ENCODE data around the gene OCRL.

OCRL gene
- total RNA-seq = 7.5 to 7.6 reads per million in 2 experiments

GRCh38 chrX:129540068-129540653, at the start of gene OCRL:
TSS of gene OCRL (plus strand) at chrX:129540259. CDS start at chrX:129540440, 181 bp downstream.
- peak; percentile 4 for DNase-seq (ENCODE audit: low read depth)

DNA sequence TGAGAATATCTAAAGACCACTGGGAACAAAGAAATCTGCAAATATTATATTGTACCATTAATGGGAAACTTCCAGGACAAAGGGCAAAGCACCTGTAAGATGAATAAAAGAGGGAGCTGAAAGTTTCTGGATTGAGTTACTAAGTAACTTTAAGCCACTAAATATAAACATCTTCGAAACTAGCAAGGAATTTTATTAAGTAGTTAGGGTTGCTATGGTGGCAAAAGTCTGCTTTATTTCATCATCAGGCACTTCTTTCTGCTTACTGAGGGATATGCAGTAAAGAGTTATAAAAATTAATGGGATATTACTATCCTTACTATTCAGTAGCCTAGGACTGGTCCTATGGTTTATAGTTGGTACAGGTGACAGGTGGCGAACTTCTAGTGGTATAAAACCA, 49.7 kb upstream of the OCRL start:
- DNase-seq (ENCODE audit: low read depth) = no peak

DNA sequence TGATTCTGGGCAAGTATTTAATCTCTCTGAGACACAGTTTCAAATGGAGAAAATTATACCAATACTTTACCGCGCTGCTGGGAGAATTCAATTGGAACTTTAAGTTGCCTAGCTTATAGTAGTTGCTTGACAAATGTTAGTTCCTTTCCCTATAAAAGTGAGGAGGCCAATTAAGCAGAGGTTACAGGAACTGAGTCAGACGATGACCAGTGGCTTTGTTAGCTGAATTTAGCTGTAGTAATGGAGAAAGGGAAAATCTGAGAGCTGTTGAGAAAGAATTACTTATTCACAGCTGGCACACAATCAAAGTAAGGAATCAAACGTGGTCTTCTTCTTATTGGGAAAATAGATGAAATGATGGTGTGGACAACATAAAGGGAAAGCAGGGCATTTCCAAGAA, 46.4 kb upstream of the OCRL start:
- no peak for DNase-seq (ENCODE audit: low read depth)

DNA sequence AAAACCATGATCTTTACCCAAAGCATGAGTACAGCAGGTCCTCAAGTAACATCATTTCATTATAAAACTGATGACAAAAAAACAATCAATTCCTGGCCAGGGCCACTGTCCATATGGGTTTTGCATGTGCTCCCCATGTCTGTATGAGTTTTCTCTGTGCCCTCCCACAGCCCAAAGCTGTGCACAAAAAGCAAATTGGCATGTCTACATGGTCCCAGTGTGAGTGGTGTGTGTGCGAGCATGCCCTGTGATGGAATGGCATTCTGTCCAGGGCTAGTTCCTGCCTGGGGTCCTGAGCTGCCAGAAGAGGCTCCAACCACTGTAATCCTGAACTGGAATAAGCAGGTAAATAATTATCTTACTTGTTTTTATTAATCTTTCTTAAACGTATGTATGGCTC, 45.2 kb upstream of the OCRL start:
- DNase-seq (ENCODE audit: low read depth) = no peak

DNA sequence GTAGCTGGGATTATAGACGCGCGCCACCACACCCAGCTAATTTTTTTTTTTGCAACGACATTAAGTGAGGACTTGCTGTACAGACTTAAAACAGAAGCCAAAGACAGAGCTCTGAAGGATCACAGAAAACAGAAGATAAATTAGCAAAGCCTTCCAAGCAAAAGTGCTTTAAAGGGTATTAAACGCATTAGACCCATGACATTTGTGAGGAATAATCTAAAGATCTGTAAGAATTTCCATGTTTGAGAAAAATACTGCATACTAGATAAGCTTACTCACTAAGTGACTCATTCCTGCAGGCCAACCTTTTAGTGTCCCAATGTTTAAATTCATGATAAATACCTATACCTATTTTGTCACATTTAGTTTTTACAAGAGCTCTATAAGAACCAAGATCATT, 44.2 kb upstream of the OCRL start:
- DNase-seq (ENCODE audit: low read depth) = no peak

GRCh38 chrX:129496625-129497024, 43.4 kb upstream of the OCRL start:
- DNase-seq (ENCODE audit: low read depth) = no peak

DNA sequence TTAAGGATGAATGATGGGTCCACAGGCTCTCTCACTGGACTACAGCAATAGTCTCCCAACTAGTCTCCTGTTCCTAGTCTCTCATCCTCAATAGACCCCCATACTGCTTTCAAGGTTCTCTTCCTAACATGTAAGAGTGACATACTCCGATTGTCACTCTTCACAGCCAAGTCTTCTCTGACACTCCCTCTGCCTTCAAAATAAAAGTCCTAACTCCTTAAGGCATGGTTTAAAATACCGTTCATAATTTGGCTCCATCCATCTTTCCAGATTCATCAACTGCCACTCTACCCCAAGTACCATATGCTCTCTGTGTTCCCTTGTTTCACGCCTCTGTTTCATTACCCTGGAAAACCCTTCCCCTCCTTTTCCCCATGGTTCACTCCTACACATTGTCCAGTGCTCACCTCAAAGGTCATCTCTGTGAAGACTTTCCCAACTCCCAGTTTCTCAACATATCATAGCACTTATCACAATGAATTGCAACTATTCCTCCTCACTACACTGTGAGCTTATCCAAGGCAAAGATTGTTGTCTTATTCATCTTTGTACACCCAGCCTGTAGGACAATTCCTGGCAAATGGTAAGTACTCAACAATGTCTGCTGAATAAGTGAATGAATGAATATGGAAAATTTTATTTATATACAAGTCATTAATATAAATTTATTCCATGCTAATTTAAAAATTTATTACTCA, 42.8 kb upstream of the OCRL start:
- no peak for DNase-seq (ENCODE audit: low read depth)

GRCh38 chrX:129510331-129510730, 29.7 kb upstream of the OCRL start:
- no peak for DNase-seq (ENCODE audit: low read depth)

DNA sequence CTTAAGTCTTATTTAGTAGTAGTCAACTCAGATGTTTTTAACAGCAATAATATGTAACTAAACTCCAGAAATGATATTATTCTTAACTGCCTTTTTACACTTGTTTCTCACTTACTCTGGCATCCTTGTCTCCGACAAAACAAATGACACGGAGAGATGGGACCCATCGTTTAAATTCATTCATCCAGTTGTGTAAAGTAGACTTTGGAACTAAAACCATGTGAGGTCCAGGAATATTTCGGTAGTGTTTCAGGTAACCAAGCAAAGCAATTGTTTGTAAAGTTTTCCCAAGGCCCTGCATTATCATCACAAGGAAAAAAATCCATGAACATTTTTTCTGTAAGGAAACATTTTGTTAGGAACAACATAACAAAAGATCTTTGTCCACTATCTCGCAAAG, 28.4 kb upstream of the OCRL start:
- no peak for DNase-seq (ENCODE audit: low read depth)

- DNase-seq (ENCODE audit: low read depth) = no peak
Measured at GRCh38 chrX:129512409-129512808, 27.6 kb upstream of the OCRL start.

GRCh38 chrX:129516402-129516801, 23.7 kb upstream of the OCRL start:
- no peak for DNase-seq (ENCODE audit: low read depth)

DNA sequence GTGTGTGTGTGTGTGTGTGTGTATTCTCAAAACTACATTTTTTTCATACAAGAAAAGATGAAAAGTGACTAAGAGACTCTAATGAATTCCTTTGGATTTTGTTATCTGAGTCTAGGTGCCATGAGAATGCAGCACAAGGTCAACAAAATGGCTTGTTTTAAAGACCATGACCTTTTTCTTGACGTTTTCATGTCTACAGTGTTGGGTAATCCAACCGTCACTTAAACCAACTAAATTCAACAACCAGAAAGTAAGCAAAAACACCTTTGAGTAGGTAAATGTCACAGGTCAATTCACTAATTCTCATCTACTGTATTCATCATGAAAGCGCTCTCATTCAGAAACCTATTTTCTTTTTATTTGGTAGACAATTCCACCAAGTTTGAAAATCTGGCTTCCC, 19.9 kb upstream of the OCRL start:
- no peak for DNase-seq (ENCODE audit: low read depth)

DNA sequence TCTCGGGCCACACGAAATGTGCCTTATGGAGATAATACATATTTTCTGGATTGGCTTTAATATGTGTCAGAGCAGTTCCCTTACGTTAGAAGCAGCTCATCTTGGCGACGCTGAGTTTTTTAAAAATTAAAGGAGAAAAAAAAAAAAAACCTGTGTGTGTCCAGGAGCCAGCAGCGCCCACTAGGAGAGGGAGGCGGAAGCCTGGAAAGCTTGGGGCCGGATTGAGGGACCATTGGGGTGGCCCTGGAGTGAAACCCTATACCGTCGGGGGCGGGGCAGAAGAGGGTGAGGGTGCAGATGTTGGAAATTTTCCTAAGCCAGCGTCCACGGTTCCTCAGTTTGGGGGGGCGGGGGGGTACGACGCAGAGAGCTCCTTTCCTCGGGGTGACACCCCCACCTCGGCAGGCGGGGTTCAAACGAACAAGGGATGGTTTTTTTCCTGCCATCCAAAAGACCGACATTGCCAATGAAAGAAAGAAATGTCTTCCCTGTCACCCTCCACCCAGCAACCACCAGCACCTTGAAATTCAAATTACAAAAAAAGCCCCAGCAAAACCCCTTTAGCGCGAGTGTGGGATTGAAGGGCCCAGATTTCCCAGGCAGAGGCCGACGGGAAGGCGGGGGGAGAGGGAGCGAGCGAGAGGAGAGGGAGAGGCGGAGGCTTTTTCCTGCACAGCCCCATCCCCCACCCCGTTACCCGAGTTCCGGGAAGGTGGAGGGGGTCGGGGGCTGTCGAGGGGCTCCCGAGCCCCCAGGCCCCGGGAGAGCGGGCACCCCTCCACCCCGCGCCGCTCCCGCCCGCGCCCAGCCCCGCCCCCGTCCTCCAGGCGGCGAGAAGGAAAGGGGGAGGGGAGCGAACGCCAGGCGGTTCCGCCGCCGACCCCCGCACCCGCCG, 17.6 kb upstream of the OCRL start:
- DNase-seq (ENCODE audit: low read depth) = no peak

GRCh38 chrX:129523079-129523911, 16.8 kb upstream of the OCRL start, which contains the start of gene SMARCA1:
TSS of gene SMARCA1 (minus strand) at chrX:129523490. CDS start at chrX:129523370, 120 bp downstream.
- no peak for DNase-seq (ENCODE audit: low read depth)

- no peak for DNase-seq (ENCODE audit: low read depth)
Measured at GRCh38 chrX:129524250-129524850, 15.7 kb upstream of the OCRL start.

DNA sequence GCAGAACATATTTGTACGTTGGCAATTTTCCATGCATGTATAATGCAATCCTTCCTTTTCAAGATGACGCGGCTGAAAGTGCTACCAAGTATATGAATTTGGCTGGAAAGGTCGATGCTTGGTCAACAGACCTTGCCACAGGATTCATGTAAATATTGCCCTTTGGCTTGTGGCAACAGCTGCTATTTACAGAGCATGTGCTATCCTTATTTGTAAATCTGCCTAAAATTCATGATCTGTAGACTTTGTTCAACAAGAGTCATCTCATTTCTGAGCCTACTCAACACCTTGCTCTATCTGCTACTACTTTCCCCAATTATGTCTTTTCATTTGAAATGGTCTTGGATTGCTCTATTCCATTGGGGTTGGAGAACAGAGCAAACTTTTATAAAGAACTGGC, 14.9 kb upstream of the OCRL start:
- DNase-seq (ENCODE audit: low read depth) = no peak

GRCh38 chrX:129525896-129526295, 14.2 kb upstream of the OCRL start:
- no peak for DNase-seq (ENCODE audit: low read depth)

GRCh38 chrX:129529685-129530281, 10.3 kb upstream of the OCRL start:
- DNase-seq (ENCODE audit: low read depth) = no peak

- DNase-seq (ENCODE audit: low read depth) = no peak
Measured at GRCh38 chrX:129530410-129530809, 9.6 kb upstream of the OCRL start.

DNA sequence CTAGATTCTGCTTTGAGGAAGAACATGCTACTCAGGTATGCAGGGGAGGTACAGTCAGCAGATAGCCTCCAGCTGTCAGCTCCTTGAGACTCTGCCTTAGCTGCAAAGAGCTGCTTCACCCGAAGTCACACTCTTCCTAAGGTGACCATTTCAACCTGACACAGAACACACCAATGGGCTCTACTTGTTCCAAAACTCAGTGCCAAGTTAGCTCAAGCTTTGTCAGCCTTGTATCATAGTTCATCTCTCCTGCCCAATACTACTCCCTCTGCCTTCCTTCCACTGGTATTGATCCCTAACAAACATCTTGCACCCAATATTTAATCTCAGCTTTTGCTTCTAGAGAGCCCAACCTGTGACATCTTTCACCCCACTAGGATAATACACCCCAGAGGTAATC, 8.9 kb upstream of the OCRL start:
- DNase-seq (ENCODE audit: low read depth) = no peak

Measured in T follicular helper cell (primary cell).